SU-DHL-6 (cell line): ENCODE data around the gene ATP4A.
A peak's percentile ranks its signal among the peaks of the same experiment; 100 is the strongest.

Experiments
- EZH2phosphoT487 ChIP-seq: fragments of 200-600 bp; sonication (generic), shearing (Covaris generic); conservative IDR thresholded peaks from 2 replicates; pipeline ENCODE4 v1.6.1; 2018; ENCODE audit warnings: mild to moderate bottlenecking, antibody characterized with exemption, low read length, moderate library complexity, mixed read lengths
- TF ChIP-seq, protein P1 (sequence below): fragments of 200-600 bp; sonication (generic); IDR thresholded peaks from one replicate; pipeline ENCODE4 v1.5.1; 2017; ENCODE audit warnings: antibody characterized with exemption, mild to moderate bottlenecking, low read length, moderate library complexity; ENCODE audit not compliant: insufficient read depth, poor library complexity, severe bottlenecking

DNA sequence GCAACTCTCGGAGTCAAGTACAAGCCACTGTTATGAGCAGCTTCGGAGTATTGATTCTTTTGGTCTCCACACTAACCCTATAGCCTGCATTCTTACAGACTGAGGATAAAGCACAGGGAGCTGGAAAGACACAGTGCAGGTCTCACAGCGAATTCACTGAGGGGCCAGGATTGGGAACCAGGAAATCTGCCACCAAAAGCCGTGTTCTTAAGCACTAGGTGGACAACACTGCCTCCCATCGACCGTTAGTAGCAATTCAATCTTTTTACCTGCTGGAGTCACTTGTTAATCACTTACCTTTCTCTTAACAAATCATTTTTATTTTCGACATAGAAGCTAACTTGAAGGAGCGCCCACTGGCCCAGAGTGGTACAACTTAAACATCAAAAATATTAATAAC lies 28.8 kb upstream of the ATP4A start:
- TF ChIP-seq, protein P1, sequence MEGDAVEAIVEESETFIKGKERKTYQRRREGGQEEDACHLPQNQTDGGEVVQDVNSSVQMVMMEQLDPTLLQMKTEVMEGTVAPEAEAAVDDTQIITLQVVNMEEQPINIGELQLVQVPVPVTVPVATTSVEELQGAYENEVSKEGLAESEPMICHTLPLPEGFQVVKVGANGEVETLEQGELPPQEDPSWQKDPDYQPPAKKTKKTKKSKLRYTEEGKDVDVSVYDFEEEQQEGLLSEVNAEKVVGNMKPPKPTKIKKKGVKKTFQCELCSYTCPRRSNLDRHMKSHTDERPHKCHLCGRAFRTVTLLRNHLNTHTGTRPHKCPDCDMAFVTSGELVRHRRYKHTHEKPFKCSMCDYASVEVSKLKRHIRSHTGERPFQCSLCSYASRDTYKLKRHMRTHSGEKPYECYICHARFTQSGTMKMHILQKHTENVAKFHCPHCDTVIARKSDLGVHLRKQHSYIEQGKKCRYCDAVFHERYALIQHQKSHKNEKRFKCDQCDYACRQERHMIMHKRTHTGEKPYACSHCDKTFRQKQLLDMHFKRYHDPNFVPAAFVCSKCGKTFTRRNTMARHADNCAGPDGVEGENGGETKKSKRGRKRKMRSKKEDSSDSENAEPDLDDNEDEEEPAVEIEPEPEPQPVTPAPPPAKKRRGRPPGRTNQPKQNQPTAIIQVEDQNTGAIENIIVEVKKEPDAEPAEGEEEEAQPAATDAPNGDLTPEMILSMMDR = peak; percentile 49
- no peak for TF ChIP-seq EZH2phosphoT487
